ENCODE results near the gene FUNDC2. TPM values are rescaled to one million over a fixed set of nuclear protein-coding genes. Genes with fewer than 3 reads are reported as not detected.

Gene FUNDC2
- total RNA-seq, 1 donor, result 47.4 TPM

DNA sequence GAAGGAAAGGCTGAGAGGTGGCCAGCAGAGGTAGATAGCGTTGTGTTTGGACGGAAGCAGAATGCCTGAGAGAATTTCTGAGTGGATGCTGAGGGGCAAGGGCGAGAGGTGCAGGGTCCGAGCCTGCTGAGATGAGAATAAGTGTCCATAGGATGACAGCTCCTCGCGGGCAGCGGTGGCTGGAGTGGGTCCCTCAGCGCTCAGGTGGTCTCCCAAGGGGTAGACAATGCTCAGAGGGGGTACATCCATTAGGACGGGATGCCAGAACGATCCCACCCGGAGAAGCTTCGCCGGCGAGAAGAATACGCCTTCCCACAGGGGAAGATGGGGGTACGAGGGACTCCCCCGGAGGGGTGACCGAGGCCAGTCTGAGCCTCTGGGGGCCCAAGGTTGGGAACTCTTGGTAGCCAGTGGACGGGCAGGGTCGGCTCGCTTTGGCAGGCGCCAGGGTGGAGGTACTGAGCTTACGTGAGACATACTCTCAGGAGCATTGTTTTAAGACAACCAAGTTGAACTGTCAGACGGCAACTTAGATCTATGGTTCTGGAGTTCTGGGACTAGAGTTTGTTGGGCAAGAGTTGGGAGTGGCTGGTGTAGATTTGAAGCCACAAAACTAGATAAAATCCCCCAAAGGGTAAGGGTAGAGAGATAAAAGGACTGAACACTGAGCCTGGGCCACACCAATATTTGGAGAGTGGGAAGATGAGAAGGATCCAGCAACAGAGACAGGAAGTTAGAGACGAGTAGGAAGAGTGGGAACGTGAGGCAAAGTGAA lies 60.5 kb downstream of the FUNDC2 start:
- Histone ChIP-seq H3K27ac (ENCODE audit: low read depth, low read length) (no peak overlapping the region), H3K9me3 (ENCODE audit: low read depth, low read length) (no peaks in the 10 kb centered on the region), H3K27me3 (ENCODE audit: insufficient read depth, low read length) (no peaks in the 10 kb centered on the region), H3K4me1 (ENCODE audit: insufficient read depth, low read length) (no peaks in the 10 kb centered on the region), H3K4me3 (ENCODE audit: insufficient read depth, low read length) (no peak overlapping the region), H3K4me2 (ENCODE audit: insufficient read depth, low read length) (no peak overlapping the region), H4K20me1 (ENCODE audit: insufficient read depth, low read length) (no peaks in the 10 kb centered on the region), H3K79me2 (ENCODE audit: insufficient read depth, low read length) (no peaks in the 10 kb centered on the region), H3K36me3 (ENCODE audit: insufficient read depth, low read length) (peaks cover 9% of the 10 kb centered on the region), H2AFZ (ENCODE audit: low read length) (no peak overlapping the region)
- TF ChIP-seq, protein P1, sequence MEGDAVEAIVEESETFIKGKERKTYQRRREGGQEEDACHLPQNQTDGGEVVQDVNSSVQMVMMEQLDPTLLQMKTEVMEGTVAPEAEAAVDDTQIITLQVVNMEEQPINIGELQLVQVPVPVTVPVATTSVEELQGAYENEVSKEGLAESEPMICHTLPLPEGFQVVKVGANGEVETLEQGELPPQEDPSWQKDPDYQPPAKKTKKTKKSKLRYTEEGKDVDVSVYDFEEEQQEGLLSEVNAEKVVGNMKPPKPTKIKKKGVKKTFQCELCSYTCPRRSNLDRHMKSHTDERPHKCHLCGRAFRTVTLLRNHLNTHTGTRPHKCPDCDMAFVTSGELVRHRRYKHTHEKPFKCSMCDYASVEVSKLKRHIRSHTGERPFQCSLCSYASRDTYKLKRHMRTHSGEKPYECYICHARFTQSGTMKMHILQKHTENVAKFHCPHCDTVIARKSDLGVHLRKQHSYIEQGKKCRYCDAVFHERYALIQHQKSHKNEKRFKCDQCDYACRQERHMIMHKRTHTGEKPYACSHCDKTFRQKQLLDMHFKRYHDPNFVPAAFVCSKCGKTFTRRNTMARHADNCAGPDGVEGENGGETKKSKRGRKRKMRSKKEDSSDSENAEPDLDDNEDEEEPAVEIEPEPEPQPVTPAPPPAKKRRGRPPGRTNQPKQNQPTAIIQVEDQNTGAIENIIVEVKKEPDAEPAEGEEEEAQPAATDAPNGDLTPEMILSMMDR (IDR thresholded peaks at IDR 0.05; ENCODE audit: extremely low read depth, low read depth, low read length), result no peak
- no peak for DNase-seq (ENCODE audit: insufficient read length, low spot score, missing footprints)

DNA sequence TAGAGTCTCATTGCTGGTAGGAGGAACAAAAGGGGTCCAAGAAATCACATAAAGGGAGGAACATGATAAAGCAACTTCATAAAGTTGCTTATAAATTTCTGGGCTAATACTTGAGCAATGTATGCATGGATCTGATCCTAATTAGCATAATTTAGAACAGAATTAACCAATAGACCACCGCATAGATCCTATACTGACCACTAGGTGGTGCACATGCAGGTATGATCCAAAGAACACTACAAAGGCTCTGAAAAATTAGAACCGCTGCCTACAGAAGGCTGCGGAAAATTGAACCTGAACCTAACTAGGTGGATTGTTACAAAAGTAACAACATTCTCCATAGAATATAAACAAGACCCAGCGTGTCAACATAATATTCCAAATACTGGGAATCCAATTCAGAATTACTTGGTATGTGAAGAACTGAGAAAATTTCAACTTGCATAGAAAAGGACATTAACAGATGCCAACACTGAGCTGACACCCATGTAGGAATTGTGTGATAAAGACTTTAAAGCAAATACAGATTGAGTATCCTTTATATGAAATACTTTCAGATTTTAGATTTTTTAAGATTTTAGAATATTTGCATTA lies 67.9 kb downstream of the FUNDC2 start:
- Histone ChIP-seq H3K4me2 (ENCODE audit: insufficient read depth, low read length) (no peak overlapping the region), H3K27ac (ENCODE audit: low read depth, low read length) (no peak overlapping the region), H3K27me3 (ENCODE audit: insufficient read depth, low read length) (no peaks in the 10 kb centered on the region), H3K4me1 (ENCODE audit: insufficient read depth, low read length) (no peaks in the 10 kb centered on the region), H3K36me3 (ENCODE audit: insufficient read depth, low read length) (peaks cover 3% of the 10 kb centered on the region), H3K9me3 (ENCODE audit: low read depth, low read length) (no peaks in the 10 kb centered on the region), H4K20me1 (ENCODE audit: insufficient read depth, low read length) (no peaks in the 10 kb centered on the region), H3K79me2 (ENCODE audit: insufficient read depth, low read length) (no peaks in the 10 kb centered on the region), H3K4me3 (ENCODE audit: insufficient read depth, low read length) (no peak overlapping the region), H2AFZ (ENCODE audit: low read length) (no peak overlapping the region)
- TF ChIP-seq, protein P1 (IDR thresholded peaks at IDR 0.05; ENCODE audit: extremely low read depth, low read depth, low read length), result peak; percentile 59
- no peak for DNase-seq (ENCODE audit: insufficient read length, low spot score, missing footprints)

GRCh38 chrX:155105919-155106318 lies 79.3 kb downstream of the FUNDC2 start:
- no peaks in the 10 kb centered on the region for H3K9me3 ChIP-seq (ENCODE audit: low read depth, low read length)
- no peak overlapping the region for H3K27ac ChIP-seq (ENCODE audit: low read depth, low read length)
- no peak overlapping the region for H2AFZ ChIP-seq (ENCODE audit: low read length)
- no peaks in the 10 kb centered on the region for H3K36me3 ChIP-seq (ENCODE audit: insufficient read depth, low read length)
- H3K4me3 ChIP-seq (ENCODE audit: insufficient read depth, low read length), result no peak overlapping the region
- H3K79me2 ChIP-seq (ENCODE audit: insufficient read depth, low read length), result no peaks in the 10 kb centered on the region
- TF ChIP-seq, protein P1 (IDR thresholded peaks at IDR 0.05; ENCODE audit: extremely low read depth, low read depth, low read length), result no peak
- no peaks in the 10 kb centered on the region for H3K27me3 ChIP-seq (ENCODE audit: insufficient read depth, low read length)
- H4K20me1 ChIP-seq (ENCODE audit: insufficient read depth, low read length), result no peaks in the 10 kb centered on the region
- no peaks in the 10 kb centered on the region for H3K4me1 ChIP-seq (ENCODE audit: insufficient read depth, low read length)
- H3K4me2 ChIP-seq (ENCODE audit: insufficient read depth, low read length), result no peak overlapping the region
- DNase-seq (ENCODE audit: insufficient read length, low spot score, missing footprints), result no peak

DNA sequence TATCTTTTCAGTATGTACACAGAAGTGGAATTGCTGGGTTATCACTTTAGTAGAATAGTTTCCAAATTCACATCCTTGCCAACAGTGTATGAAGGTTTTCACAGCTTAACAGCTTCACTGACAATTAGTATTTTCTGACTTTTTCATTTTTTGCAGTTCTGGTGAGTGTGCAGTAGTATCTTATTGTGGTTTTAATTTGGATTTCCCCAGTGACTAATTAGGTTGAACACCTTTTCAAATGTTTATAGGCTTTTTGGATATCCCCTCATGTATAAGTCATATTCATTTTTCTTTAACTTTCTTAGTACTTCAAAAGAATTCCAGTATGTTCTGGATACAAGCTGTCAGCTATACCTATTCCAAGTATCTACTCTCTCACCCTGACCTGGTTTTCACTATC lies 81.8 kb downstream of the FUNDC2 start:
- no peak overlapping the region for H3K4me2 ChIP-seq (ENCODE audit: insufficient read depth, low read length)
- no peak overlapping the region for H3K27ac ChIP-seq (ENCODE audit: low read depth, low read length)
- H3K4me3 ChIP-seq (ENCODE audit: insufficient read depth, low read length), result no peak overlapping the region
- no peaks in the 10 kb centered on the region for H3K79me2 ChIP-seq (ENCODE audit: insufficient read depth, low read length)
- H4K20me1 ChIP-seq (ENCODE audit: insufficient read depth, low read length), result no peaks in the 10 kb centered on the region
- H2AFZ ChIP-seq (ENCODE audit: low read length), result no peak overlapping the region
- H3K36me3 ChIP-seq (ENCODE audit: insufficient read depth, low read length), result no peaks in the 10 kb centered on the region
- no peaks in the 10 kb centered on the region for H3K27me3 ChIP-seq (ENCODE audit: insufficient read depth, low read length)
- DNase-seq (ENCODE audit: insufficient read length, low spot score, missing footprints), result no peak
- no peaks in the 10 kb centered on the region for H3K9me3 ChIP-seq (ENCODE audit: low read depth, low read length)
- TF ChIP-seq, protein P1 (IDR thresholded peaks at IDR 0.05; ENCODE audit: extremely low read depth, low read depth, low read length), result no peak
- H3K4me1 ChIP-seq (ENCODE audit: insufficient read depth, low read length), result no peaks in the 10 kb centered on the region
